Islet precursor cell (in vitro differentiated cells): Measurements from ENCODE around the gene APC2.
"Not testable (repeated sequence)": the region's sequence is repeated elsewhere in the genome, so short reads cannot be mapped to it uniquely, and the experiment has no call there.

Source experiments
- DNase-seq: peaks from one replicate; pipeline ENCODE4 v3.0.0-alpha.2; 2018

The APC2 gene

DNA sequence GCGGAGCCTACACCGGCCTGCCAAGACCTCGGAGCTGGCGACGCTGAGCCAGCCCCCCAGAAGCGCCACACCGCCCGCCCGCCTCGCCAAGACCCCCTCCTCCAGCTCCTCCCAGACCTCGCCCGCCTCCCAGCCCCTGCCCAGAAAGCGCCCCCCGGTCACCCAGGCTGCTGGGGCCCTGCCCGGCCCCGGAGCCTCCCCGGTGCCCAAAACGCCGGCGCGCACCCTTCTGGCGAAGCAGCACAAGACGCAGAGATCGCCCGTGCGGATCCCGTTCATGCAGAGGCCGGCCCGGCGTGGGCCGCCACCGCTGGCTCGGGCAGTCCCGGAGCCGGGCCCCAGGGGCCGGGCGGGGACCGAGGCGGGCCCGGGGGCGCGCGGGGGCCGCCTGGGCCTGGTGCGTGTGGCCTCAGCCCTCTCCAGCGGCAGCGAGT is 18.9 kb downstream of the APC2 start:
- DNase-seq: no peak

DNA sequence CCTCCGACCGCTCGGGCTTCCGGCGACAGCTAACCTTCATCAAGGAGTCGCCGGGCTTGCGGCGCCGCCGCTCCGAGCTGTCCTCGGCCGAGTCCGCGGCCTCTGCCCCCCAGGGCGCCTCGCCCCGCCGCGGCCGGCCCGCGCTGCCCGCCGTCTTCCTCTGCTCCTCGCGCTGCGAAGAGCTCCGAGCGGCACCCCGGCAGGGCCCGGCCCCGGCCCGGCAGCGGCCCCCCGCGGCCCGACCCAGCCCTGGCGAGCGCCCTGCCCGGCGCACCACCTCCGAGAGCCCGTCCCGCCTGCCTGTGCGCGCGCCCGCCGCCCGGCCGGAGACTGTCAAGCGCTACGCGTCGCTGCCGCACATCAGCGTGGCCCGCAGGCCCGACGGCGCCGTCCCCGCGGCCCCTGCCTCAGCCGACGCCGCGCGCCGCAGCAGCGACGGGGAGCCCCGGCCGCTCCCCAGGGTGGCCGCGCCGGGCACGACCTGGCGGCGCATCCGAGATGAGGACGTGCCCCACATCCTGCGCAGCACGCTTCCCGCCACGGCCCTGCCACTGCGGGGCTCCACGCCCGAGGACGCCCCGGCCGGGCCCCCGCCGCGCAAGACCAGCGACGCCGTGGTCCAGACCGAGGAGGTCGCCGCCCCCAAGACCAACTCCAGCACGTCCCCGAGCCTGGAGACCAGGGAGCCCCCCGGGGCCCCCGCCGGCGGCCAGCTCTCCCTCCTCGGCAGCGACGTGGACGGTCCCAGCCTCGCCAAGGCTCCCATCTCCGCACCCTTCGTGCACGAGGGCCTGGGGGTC is 19.5 kb downstream of the APC2 start:
- DNase-seq: no peak

DNA sequence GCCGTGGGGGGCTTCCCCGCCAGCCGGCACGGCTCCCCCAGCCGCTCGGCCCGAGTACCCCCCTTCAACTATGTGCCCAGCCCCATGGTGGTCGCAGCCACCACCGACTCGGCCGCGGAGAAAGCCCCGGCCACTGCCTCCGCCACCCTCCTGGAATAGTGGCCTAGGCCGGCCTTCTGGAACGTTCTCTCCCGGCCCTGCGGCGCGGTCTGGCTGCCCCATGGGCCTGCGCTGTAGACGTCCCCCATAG is 20.1 kb downstream of the APC2 start:
- no peak for DNase-seq

DNA sequence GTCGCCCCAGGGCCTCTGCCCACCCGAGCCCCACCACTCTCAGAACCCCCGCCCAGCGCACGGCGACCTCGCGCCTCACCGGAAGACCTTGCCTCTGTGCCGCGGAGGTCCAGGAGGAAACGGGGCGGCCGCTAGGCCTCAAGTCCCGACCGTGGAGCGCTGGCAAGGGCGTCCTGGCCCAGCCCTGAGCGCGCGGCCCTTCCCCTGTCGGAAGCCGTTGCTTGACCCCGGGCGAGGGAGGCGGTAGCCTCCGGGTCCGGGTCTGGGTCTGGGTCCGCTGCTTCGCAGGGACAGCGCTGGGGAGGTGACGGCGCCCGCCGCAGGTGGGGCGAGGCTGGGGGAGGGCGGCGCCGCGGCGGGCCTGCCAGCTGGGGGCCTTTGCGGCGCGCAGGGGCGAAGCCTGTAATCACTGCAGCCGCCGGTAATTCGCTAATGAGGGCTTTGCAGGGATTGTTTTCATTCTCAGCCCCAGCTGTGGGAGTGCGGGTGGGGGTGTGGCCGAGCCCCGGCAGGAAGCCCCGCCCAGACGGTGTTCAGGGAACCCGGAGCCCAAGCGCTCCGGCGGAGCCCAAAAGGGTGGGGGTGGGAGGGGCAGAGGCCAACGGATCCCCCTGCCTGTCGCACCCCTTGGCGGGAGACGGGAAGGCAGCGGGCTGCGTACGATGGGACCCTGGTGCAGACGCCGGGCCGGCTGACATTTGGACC is 20.5 kb downstream of the APC2 start:
- peak; percentile 76 for DNase-seq

DNA sequence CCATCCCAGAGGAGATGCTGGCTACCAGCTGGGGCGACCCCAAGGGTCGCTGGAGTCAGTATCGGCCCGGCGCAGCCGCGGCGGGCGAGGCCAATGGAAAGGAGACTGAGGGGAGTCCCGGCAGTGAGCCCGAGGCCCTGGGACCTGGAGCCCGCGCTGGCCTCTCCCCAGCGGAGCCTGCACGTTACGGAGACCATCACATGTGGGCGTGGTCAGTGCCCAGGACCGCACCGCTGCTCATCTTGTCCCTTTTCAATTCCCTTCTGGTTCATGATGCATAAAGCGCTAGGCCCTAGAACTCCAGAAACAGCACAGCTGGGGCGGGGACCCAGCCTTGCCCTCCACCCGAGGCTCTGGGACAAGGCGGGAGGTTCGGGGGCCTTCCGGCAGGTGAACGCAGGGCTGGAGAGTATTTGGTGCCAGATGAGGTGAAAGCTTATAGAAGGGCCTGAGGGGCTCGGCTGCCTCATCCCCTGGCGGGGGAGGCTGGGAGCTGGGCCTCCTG is 21.1 kb downstream of the APC2 start:
- no peak for DNase-seq

DNA sequence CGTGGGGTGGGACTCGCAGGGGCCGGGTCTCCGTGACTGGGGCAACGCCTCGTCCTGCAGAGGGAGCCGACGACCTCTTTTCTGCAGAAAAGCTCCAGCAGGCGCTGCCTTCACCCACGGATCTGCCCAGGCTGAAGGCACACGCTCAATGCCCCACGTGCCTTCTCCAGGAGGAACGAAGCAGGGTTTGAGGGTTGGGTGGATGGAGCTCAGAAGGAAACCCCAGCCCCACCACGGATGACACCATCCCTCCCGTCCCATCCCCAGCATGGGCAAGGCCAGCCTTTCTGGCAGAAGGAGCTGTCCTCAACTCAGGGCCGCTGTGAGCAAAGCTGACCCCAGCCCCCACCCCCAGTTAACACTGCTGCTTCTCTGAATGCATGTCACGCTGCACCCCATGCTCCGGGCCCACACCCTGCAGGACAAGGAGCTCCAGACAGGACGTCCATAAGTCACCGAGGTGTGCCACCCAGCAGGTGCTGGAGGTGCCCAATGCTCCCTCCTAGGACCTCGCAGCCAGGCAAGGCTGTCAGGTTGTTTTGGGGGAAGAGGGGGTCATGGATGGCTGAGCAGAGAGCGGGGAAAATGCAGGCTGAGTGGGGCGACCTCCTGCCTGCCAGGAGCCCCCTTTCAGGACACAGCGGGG is 21.7 kb downstream of the APC2 start:
- DNase-seq: no peak

DNA sequence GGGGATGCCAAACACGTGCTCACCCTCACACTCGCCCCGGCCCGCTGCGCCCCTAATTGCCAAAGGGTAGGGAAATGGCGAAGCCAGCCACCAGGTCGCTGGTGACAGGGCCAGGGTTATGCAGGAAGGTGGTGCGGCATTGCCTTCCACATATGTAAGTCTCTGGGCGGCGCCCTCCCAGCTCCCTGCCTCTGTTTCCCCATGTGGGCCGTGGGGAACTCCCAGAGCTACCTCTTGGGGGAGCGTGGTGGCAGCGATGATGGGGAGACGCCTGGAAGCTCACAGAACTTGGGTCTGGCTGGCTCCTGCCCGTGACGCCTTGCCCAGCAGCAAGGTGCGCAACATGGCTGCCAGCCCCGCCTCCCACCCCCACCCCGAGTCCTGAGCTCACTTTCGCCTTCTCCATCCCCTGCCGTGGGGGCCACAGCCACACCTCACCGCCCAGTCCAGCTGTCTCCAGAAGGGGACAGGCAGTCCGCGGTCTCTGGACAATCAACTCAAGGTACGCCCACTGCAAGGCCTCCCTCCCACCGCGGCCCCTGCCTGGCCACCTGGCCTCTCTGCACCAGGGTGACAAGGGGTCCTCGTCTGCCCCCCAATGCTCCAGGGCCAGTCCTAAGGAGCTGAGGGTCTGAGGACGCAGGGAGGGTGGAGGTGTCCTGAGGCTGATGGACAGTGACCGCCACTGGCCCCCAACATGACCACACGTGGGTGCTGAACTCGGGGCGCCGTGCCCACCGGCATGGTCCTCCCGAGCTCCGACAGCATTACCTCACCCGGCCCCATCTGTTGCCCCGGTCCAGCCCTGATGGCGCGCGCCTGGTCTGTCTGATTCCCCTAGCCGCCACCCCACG is 22.5 kb downstream of the APC2 start:
- no peak for DNase-seq

DNA sequence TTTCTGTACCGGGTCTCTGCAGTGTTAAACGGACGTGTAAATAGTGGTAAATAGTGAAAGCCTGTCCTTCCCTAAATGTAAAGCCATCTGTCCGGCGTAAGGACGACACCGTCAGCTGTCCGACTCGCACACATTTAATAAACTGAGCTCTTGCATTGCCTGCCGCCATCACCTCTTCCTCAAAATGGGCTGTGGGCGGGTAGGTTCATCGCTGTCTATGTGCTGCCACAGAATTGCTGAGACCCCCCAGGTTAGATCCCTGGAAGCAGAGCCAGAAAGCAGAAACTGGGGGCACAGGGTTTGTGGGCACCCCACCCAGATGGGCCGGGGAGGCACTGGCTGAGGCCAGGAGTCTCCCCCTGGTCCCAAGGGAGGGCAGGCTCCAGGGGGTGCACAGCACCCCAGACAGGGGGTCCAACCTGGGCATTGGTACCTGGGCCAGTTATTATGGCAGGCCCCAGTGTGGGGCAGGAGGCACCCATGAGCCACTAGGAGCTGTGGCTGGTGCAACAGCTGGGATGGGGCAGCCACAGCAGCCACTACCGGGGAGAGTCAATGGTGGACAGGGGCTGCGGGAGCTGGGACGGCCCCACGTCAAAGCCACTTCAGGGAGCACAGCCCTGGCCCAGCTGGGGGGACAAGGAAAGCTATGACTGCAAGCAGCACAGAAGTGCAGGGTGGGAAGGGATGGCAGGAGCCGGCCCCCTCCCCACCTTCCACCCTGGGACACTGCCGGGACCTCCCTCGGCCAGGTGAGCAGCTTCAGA is 23.3 kb downstream of the APC2 start:
- no peak for DNase-seq

DNA sequence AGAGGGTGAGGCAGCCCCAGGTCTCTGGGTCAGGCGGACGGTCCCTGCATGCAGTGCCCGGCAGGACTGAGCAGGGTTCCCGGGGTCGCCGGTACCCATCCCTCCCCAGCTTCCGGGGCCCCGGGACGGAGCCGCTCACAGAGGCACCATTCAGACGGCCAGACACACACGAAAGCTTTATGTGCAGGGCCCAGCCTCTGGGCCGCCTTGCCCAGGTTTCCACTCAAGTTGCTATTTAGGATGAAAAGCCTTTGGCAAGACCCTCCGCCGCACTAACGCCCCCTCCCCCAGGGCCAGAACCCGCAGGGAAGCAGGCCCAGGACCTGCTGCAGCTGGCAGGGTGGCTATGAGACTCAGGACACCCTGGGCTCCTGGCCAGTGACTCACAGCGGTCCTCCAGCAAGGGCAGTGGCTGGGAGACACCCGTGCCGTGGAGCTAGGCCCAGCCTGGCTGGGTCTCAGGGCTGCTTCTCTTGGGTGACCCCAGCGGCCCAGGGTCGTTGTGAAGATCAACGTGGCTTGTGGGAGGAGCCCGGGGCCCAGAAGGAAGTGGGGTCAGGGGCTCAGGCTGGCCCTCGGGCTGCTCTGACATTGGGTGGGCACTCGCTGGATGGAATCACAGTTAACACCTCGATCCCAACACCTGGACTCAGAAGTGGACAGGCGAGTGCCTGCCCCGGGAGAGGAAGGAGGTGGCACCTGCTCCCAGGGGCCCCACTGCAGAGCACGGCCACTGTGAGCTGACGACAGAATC is 24.3 kb downstream of the APC2 start:
- DNase-seq: no peak

DNA sequence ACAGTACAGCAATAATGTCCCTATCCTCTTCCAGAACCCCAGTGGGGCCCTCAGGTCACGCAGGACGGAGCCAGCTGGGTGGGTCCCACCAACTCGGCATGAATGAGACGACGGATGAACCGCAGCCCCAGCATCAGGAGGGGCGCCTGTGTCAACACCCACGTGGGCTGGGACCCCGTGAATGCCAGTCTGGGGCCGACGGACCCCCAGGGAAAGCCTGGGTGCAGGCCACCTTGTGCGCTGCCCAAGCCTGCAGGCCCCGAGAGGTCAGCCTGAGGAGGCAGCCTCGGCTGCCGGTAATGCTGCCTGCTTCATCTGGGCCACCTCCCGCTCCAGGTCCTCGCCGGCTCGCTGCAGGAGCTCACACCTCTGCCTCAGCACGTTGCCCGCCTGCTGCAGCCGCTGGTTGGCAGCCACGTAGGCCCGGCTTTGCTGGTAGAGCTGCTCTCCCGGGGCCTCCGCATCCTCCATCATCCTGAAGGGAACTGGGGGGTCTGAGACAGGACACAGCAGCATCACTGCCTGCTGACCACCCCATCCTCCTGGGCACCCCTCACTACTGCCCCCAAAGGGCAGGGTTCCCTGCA is 24.9 kb downstream of the APC2 start:
- DNase-seq: no peak

DNA sequence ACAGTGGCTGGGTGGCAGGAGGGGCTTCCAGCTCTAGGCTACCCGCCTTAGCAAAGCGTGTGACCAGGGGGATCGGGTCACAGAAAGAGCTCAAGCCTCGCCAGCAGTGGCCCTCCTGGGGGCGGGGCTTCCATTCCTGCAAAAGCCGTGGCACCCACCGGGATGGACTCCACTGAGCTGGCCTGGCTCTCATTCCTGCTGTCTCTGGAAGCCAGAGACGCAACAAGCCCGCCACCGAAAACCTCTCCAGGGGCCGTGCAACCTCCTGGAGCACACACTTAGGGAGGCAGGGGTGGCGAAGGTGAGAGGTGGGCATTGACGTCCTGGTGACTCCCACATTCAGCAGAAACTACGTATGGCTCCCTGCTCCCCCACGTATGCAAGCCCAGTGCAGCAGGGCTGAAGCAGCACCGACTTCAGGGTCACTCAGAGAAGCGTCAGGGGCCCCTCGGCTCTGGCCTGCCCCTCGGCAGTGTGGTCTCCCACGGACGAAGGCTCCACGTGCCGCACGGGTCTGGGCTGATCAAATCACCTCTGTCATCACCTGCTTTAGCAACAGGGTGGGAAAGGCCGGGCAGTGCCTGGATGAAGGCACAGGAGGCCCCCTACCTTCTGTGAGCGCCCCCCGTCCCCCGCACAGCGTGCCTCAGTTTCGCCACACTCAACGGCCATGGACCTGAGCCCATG is 26.0 kb downstream of the APC2 start:
- DNase-seq: no peak

DNA sequence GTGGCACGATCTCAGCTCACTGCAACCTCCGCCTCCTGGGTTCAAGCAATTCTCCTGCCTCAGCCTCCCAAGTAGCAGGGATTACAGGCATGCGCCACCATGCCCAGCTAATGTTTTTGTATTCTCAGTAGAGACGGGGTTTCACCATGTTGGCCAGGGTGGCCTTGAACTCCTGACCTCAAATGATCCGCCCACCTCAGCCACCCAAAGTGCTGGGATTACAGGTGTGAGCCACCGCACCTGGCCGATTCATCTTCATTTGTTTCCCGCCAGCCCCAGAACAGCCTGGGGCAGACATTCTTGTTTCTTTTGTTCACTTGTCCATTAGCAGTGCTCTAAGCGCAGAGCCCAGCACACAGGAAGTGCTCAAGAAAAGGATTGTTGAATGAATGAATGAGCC is 27.1 kb downstream of the APC2 start:
- DNase-seq: not testable (repeated sequence)

DNA sequence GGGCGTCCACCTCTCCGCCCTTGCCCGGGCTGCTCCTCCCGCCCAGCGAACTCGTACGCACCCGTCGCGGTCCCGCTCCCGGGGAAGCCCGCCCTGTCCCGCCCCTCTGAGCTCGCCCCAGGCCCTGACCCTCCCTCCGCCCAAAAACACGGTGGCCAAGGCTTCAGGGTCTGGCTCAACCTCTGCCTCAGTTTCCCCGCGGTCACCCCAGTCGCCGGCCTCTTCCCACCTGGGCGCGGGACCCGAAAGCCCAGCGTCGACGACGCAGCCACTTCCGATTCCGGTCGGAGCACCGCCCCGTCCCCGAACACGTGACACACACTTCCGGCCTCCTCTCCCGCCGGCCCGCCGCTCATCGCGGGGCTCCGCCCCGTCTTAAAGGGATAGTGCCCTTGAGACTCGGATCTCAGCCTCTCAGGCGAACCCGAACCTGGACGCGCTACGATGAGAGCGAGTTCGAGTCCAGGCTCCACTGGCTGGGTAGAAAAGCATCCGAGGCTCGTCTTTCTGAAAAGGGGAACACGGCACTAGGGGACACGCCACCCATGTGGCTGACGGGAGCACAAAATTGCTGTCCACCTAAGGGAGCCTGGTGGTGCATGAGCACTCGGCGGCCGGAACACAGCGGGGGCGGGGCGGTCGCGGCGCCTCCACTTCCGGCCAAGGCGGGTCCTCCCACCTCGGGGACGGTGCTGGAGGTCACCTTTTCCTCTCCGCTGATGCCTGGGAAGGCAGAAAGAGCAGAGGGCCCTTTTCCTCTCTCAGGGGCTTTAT is 29.2 kb downstream of the APC2 start, which contains the start of gene C19orf25:
Gene C19orf25 (minus strand): TSS at position 282 of the 774 bp plus-strand sequence. CDS start 312 bp downstream, outside the sequence.
- DNase-seq: peak; percentile 97

DNA sequence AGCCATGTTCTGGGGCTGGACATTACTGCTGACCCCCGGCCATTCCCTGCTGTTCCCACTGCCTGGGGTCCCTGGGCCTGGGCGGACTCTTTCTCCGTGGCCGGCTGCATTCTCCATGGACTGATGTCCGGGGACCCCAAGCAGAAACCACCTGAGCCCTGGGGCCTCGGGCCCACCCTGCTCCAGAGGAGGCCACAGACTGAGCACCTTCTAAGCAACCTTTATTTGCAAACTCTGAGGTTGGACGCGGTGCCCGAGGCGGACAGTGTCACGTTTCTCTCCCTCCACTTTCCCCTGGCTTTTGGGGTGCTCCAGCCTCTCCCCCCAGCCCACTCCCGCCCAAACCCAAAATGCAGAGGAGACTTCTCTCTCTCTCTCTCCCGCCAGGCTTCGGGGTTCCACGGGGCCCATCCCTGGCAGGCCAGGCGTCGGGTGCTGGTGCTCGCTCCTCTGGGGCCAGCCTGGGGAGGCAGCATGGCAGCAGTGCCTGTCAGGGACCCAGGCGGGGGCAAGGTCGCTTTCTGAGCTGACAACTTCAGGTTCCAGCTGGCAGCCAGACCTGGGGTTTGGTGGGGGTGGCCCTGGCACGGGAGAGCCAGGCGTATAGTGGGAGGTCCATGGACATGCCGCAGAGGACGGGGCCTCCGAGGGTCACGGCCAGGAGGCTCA is 31.4 kb downstream of the APC2 start:
- no peak for DNase-seq

DNA sequence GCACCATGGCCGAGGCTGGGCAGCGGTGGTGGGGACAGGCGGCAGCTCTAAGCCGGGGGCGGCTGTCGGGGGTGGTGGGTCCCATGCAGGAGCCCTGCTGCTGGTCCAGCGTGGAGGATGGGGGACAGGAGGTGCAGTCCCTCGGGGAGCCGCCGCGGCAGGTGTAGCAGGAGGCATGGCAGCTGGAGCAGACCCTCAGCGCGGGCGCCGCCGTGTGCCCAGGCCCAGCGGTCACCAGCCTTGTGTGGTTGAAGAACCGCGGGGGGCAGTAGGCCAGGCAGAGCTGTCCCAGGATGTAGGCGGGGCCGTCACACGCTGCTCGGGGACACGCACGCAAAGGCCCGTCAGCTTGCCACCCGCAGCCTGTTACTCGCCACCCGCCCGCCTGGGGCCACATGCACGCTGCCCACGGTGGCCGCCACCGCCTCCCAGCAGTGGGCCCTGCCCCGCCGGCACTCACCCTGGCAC is 32.0 kb downstream of the APC2 start:
- DNase-seq: no peak

DNA sequence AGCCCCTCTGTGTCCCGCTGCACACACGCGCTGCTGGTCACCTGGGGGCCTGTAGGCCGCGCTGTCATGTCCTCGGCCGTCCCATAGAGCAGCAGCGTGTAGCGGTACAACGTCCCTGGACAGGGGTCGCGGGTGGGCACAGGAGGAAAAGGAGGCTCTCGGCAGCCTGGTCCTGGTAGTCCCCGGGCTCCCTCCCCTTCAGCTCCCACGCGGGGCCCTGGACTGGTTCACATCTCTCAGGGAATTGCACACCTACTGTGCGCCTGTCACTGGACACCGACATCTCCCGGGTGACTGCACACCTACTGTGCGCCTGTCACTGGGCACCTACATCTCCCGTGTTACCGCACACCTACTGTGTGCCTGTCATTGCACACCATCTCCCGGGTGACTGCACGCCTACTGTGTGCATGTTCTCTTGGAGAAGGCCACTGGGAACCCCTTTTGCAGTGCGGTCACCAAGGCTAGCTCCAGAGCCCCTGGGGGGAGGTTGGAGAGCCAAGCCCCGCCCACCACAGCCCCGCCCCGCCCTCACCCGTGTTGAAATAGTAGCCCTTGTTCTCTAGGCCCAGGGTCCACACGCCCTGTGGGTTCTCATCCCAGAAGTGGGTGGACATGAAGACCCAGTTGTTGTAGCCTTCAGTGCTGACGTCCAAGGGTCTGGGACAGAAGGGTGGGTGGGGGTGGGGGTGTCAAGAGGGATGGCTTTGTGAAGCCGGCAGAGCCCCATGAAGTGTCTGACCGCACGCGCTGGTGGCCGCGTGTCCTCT is 32.6 kb downstream of the APC2 start:
- DNase-seq: no peak

DNA sequence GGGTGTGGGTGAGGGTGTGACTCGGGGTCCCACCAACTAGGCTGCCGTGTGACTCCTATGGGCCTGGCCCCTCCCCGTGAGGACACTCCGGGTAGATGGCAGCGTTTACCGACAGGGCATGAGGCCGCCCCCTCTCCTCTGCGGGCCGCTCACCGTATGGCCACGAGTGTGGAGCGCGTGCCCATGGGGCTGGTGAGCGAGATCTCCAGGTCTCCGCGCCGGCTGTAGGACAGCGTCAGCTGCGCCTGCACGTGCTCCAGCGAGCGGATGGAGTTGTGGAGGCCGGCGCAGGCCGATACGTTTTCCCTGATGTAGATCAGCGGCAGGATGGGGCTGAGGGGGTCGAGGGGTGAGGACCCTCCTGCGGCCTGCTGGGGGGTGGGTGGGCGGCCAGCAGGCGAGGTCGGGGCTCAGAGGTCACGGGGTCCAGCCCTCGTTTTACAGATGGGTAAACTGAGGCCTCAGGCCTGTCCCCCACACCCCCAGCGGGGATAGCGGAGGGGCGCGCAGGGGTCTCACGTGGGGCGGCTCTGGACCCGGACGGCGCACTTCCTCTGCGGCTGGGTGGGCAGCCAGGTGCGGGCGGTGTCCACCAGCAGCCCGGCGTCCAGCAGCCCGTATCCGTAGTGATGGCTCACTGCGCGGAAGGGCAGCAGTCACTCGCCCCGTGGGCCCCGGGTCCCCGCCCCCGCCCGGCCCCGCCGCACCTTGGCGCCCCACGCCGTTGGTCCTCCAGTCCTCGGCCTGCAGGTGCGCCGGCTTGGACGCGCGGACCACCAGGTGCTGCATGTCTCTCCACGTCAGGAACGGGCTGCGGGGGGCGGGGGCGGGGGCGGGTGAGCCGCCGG is 33.4 kb downstream of the APC2 start:
- no peak for DNase-seq
